ENCODE data around the gene PDYN. TPM values are rescaled to one million over a fixed set of nuclear protein-coding genes. Genes with fewer than 3 reads are reported as not detected.

The PDYN gene
- polyA plus RNA-seq, 1 experiment: not detected

DNA sequence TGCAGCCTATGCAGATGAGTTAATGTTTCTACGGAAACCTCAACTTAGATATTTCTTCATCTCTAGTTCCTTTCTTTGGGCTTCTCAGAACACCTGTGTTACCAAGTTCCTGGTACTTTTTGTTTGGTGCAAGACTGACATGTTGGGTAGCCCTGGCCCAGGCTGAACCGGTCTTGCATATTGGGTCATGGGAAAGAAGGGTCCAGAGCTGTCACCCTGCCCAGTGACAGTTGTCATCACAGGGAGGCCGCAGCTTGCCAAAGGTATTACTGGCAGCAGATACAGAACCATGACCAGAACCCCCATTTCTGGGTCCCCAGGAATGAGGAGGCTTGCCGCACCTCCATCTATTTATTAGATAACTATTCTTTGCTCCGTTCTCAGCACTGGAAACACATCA is 40.2 kb downstream of the PDYN start:
- no peak for DNase-seq (ENCODE audit: low read depth)
- H3K4me3 ChIP-seq (ENCODE audit: low read depth, low read length): no peak overlapping the region
- TF ChIP-seq, protein P1, sequence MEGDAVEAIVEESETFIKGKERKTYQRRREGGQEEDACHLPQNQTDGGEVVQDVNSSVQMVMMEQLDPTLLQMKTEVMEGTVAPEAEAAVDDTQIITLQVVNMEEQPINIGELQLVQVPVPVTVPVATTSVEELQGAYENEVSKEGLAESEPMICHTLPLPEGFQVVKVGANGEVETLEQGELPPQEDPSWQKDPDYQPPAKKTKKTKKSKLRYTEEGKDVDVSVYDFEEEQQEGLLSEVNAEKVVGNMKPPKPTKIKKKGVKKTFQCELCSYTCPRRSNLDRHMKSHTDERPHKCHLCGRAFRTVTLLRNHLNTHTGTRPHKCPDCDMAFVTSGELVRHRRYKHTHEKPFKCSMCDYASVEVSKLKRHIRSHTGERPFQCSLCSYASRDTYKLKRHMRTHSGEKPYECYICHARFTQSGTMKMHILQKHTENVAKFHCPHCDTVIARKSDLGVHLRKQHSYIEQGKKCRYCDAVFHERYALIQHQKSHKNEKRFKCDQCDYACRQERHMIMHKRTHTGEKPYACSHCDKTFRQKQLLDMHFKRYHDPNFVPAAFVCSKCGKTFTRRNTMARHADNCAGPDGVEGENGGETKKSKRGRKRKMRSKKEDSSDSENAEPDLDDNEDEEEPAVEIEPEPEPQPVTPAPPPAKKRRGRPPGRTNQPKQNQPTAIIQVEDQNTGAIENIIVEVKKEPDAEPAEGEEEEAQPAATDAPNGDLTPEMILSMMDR (IDR thresholded peaks at IDR 0.05; ENCODE audit: insufficient read depth, low read depth, low read length): no peak
- peaks cover 9% of the 10 kb centered on the region for H3K27me3 ChIP-seq (ENCODE audit: control insufficient read depth, insufficient read depth, low read length)
- ChIA-PET POLR2A (no interaction called here), CTCF (no interaction called here)
- H3K36me3 ChIP-seq (ENCODE audit: control insufficient read depth, insufficient read depth, low read length): no peaks in the 10 kb centered on the region

DNA sequence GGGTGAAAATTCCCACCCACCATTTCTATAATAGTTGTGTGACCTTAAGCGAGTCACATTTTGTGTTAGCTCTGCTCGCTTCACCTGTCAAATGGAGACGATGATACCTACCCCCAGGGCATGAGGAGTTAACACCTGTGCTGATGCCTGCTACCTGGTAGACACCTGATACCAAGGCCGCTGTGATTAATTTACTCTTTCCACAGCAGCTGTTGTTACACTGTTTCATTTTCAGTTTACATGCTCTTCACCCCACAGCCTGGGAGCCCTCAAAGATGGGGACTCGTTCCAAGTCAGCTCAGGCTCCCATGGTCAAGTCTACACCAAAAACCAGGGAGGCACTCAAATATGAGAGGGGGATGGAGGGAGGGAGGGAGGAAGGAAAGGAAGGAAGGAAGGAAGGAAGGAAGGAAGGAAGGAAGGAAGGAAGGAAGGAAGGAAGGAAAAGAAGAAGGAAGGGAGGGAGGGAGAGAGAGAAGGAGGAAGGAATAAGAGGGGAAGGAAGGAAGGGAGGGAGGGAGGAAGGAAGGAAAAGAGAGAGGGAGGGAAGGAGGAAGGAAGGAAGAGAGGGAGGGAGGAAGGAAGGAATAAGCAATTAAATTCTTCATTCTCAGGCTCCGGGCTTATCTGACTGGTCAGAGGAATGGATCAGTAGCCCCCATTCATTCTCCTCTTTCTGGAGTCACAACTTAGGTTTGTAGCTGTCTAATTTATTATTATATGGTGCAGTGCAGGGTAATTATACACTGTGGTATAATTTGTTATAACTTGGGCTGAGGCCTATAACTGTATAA is 40.9 kb downstream of the PDYN start:
- Histone ChIP-seq H3K27me3 (ENCODE audit: control insufficient read depth, insufficient read depth, low read length) (peaks cover 9% of the 10 kb centered on the region), H3K36me3 (ENCODE audit: control insufficient read depth, insufficient read depth, low read length) (no peaks in the 10 kb centered on the region), H3K4me3 (ENCODE audit: low read depth, low read length) (no peak overlapping the region)
- POLR2A ChIA-PET: no interaction called here
- no peak for DNase-seq (ENCODE audit: low read depth)
- TF ChIP-seq, protein P1 (IDR thresholded peaks at IDR 0.05; ENCODE audit: insufficient read depth, low read depth, low read length): no peak
- CTCF ChIA-PET: interaction anchor here (0.6 to 2.5 kb wide), 3 partner anchors 13 to 483 kb away, joined by 3 to 19 read pairs (median 5); no protein-coding TSS in a partner anchor

DNA sequence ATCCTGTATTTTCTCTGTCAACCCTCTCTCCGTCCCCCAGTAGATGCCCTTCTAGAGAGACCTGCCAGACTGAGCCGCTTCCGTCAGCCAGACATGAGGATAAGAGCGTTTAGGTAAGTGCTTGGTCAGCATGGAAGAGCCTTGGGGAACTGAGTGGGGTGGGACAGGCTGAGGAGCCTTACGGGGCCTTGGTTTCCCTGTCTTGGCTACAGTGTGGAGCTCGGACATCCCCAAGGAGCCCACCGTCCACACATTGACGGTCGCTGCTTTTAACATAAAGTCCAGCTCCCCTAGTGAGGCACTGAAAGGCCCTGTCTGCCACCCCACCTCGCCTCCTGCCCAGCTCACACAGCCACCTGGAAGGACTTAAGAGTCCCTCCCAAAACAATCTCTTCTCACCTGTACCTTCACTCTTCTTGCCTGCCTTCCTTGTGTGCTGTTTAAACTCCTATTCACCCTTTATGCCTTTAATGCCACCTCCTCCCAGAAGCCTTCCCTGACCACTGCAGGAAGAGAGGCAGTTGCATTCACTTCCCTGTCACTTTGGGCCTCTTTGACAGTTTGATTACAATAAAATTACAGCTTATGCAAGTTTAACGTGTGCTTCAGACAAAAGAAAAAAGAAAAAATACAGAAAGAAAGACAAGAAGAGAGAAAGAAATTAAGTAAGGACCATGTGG is 42.3 kb downstream of the PDYN start:
- Histone ChIP-seq H3K27me3 (ENCODE audit: control insufficient read depth, insufficient read depth, low read length) (peaks cover 18% of the 10 kb centered on the region), H3K36me3 (ENCODE audit: control insufficient read depth, insufficient read depth, low read length) (no peaks in the 10 kb centered on the region), H3K4me3 (ENCODE audit: low read depth, low read length) (no peak overlapping the region)
- POLR2A ChIA-PET: no interaction called here
- DNase-seq (ENCODE audit: low read depth): no peak
- CTCF ChIA-PET: interaction anchor here (0.9 to 2.5 kb wide), 3 partner anchors 9 to 221 kb away, joined by 3 to 19 read pairs (median 5); no protein-coding TSS in a partner anchor
- TF ChIP-seq, protein P1 (IDR thresholded peaks at IDR 0.05; ENCODE audit: insufficient read depth, low read depth, low read length): no peak

DNA sequence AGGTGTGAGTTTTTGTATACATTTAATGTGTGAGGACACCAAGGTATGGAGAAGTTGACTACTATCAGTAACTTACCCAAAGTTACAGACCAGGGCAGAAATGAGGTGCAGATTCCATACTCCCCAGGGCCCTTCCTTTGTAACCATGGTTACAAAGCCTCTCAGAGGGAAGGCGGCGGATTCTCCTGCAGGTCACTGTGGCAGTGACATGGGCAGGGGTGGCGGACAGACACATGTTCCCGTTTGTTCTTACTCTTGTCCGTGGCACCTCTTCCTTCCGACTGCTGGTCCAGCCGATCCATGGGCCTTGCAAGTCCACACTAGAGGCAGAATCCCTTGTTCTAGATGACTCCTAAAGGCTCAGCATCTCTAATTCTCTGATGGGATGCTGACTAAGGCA is 43.0 kb downstream of the PDYN start:
- DNase-seq (ENCODE audit: low read depth): no peak
- TF ChIP-seq, protein P1 (IDR thresholded peaks at IDR 0.05; ENCODE audit: insufficient read depth, low read depth, low read length): no peak
- H3K4me3 ChIP-seq (ENCODE audit: low read depth, low read length): no peak overlapping the region
- CTCF ChIA-PET: interaction anchor here (2.5 kb wide), 1 partner anchor 15 kb away, joined by 19 read pairs; no protein-coding TSS in a partner anchor
- peaks cover 17% of the 10 kb centered on the region for H3K27me3 ChIP-seq (ENCODE audit: control insufficient read depth, insufficient read depth, low read length)
- H3K36me3 ChIP-seq (ENCODE audit: control insufficient read depth, insufficient read depth, low read length): no peaks in the 10 kb centered on the region
- POLR2A ChIA-PET: no interaction called here

Data from BJ (cell line).